Measurements from ENCODE around the gene CLDN6.

CLDN6 gene

GRCh38 chr16:2996298-2996697 is 21.7 kb downstream of the CLDN6 start:
- intact Hi-C loops (cut with DNase I): no loop called here
- no peak for DNase-seq

DNA sequence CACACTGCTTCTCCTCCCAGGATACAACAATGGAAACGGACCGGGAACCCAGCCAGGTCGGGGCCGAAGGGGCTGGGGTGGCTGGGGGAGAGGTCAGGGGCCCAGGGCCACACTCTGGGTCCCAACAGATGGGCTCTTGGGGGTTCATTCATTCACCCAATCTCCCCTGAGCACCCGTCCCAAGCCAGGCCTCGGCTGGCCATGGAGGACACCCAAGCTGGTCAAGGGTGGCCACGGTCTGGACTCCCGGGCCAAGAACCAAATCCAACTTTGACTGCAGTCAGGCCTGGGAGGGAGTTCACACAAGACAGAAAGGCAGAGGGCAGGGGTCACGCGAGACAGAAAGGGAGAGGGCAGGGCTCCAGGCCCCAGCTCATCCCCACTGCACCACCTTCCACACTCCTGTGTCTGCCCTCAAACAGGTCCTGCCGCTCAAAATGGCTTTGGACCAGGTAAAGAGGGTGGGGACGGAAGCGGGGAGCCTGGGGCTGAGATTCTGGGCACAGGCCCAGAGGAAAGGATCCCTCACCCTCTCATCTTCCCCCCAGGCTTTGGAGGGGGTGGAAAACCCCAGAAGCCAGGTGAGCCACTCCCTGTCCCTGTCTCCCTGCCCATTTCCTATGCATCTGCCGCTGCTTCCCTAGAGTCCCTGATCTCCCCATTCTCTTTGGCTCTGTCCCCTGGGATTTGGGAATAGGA is 25.5 kb downstream of the CLDN6 start:
- no peak for DNase-seq
- intact Hi-C loops (cut with DNase I): no loop called here

DNA sequence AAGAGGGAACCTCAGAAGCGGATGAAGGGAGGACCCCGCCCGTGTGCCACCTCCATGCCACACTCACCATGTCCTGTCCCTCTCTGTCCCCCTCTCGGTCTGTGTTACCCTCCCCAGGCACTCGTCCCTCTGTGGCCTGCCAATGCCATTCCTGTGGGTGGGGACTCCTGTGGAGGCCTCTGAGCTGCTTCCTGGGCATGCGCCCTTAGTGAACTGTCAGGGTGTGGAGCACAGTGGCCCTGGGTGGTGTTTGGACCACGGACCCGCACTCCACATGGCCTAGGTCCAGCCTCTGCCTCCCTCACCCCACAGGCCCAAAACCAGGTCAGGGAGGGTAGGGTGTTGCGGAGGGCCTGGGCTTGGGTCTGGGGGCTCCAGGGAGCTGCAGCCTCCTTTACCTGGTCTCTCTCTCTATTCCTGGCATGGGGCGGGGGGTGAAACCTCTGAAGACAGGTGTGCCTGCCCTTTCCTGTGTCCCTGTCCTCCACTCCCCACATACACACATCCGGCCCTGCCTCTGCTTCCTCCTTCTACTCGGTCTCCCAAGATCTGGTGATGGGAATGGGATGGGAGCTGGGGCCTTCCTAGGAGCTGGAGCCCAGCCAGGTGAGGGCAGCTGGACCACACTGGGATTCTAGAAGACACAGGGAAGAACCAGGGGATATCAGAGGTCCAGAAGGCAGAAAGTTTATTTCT is 26.3 kb downstream of the CLDN6 start:
- DNase-seq: no peak
- intact Hi-C loops (cut with DNase I): no loop called here

GRCh38 chr16:2990891-2991290 is 27.1 kb downstream of the CLDN6 start:
- no peak for DNase-seq
- intact Hi-C loops (cut with DNase I): no loop called here

- intact Hi-C loops (cut with DNase I): no loop called here
- DNase-seq: no peak
Observed at GRCh38 chr16:2988590-2989099, 29.3 kb downstream of the CLDN6 start.

DNA sequence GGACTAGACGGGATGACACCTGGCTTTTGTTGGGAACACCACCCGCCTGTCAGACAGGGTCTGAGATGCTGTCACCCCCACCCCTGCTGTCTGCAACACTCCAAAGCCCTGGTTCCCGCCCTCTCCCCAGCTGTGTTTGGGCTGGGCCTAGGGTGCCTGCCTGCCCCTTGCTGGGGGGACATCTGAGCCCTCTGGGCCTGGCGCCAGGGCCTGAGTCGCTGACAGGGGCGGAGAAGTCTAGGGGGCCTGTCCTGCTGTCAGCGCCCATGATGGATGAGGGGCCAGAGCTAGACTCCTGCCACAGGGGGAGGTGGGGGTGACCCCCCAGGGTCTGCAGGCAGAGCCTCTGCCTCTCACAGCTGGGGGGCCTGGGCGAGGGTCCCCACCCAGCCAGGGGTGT is 30.1 kb downstream of the CLDN6 start:
- DNase-seq: no peak
- intact Hi-C loops (cut with DNase I): no loop called here

DNA sequence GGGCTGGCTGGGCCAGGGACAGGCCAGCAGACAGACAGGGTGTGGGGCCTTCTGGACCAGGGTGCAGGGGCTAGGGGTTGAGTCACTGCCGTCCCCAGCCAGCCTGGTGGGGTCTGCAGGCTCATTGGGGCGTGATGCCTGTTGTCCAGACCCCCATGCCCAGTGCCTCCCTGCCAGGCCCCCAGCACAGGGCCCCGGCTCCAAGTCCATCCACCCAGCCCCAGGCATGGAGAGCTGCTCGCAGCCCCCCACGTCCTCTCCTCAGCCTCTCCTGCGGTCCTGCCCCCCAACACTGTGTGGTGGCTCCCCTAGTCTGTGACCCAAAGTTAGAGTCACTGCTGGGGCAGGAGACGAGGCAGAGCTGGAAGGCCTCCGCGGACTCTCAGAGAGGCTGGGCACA is 30.7 kb downstream of the CLDN6 start:
- peak in 1 of 10 donors; percentile 84 for DNase-seq
- intact Hi-C loops (cut with DNase I): no loop called here

DNA sequence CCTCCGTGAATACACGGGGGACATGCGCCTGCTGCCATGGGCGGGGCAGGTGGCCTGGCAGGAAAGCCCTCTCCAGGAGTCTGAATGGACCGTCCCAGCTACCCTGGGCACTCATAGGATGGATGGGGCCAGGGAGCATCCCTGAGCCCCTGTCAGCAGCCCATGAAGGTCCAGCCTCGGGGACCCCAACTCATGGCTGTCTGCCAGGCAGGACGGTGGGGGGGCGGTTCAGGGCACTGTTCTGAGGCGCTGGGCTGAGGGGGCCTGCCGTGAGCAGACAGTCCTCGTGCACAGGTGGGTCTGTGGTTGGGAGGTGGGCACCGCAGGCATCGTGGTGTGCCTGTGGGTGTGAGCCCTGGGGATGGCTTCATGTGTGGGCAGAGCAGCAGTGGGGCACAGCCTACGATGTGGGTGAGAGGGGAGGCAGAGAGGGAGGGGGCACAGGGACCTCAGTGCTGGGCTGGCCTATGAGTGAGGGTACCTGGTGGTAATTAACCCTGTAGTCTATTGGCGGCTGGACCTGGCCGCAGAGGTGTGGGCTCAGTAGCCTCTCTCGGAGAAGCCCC is 31.3 kb downstream of the CLDN6 start:
- intact Hi-C loops (cut with DNase I): no loop called here
- DNase-seq: no peak

DNA sequence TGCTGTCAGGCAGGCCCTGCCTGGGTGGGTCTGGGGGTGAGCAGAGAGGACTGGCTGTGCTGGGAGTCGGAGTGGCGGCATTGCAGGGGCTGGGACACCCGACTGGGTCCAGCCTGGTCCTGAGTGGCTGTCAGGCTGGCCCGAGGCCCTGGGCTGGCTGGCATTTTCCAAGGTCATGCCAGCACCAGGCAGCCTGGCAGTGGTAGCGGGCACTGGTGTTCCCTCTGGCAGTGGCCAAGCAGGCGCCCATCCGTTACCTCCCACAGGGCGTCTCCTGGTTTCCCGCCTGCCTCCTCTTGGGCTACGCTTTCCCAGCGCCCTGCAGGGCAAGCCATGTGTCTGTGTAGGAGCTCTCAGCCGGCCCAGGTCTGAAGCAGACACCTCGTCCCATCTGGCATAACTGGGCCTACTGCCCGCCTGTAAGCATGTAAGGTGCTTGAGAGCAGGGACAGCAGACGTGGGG is 32.1 kb downstream of the CLDN6 start:
- DNase-seq: no peak
- intact Hi-C loops (cut with DNase I): no loop called here

GRCh38 chr16:2985462-2985861 is 32.5 kb downstream of the CLDN6 start:
- intact Hi-C loops (cut with DNase I): no loop called here
- DNase-seq: no peak

DNA sequence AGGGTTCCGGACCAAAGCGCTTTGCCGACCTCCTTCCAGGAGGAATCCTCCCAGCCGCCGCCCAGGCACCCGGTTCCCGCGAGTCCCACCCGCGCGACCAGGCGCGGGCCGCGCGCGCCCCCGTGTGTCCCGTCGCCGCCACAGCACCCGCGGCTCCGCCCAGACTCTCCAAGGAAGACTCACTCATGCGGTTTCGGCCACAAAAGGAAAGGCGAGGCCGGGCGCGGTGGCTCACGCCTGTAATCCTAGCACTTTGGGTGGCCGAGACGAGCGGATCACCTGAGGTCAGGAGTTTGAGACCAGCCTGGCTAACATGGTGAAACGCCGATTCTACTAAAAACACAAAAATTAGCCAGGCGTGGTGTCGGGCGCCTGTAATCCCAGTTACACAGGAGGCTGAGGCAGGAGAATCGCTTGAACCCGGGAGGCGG is 34.3 kb downstream of the CLDN6 start:
- peak; percentile 72 to 96 (median 82) for DNase-seq
- intact Hi-C loops (cut with DNase I): loop anchor here (5.0 kb wide), 1 partner anchor 71 kb away; the partner anchor contains the start of gene FLYWCH1

DNA sequence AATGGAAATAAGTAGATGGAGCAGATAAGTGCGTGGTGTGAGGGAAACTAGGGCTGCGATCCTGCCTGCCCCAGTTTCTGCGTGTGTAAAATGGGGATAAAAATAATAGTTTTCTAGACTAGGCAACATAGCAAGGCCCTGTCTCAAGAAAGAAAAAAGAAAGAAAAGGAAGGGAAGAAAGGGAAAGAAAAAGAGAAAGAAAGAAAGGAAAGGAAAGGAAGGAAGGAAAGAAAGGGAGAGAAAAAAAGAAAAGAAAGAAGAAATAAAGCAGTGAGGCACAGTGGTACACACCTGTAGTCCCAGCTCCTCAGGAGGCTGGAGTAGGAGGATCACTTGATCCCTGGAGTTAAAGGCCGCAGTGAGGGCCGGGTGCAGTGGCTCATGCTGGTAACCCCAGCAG is 35.6 kb downstream of the CLDN6 start:
- DNase-seq: no peak
- intact Hi-C loops (cut with DNase I): loop anchor here (5.0 kb wide), 1 partner anchor 70 kb away; the partner anchor contains the start of gene FLYWCH1

GRCh38 chr16:2981899-2982250 is 36.1 kb downstream of the CLDN6 start:
- intact Hi-C loops (cut with DNase I): loop anchor here (5.0 kb wide), 1 partner anchor 70 kb away; the partner anchor contains the start of gene FLYWCH1
- no peak for DNase-seq

DNA sequence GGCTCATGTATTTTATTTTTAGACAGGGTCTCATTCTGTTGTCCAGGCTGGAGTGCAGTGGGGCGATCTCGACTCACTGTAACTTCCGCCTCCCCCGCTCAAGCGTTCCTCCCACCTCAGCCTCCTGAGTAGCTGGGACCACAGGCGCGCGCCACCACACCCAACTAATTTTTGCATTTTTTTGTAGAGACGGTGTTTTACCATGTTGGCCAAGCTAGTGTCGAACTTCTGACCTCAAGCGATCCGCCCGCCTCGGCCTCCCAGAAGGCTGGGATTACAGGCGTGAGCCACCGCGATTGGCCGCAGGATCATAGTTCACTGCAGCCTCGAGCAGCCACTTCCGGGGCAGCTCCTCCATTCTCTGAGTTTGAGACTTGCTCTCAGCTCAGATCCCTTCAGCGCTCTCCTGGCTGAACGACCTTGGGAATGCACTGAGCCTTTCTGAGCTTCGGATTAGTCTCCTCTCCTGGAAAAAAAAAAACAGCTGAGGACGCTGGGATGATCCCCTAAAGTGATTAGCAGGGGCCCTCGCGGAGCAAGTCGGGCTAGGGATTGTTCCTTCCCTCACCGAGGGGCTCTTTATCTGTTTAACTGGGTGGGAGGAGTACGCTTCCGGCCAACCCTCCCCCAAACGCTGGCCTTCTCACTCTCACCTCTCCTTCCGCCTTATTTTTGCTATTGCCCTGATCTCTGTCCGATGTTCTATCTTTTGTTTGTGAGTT is 36.6 kb downstream of the CLDN6 start:
- intact Hi-C loops (cut with DNase I): loop anchor here (5.0 kb wide), 1 partner anchor 69 kb away; the partner anchor contains the start of gene FLYWCH1

DNA sequence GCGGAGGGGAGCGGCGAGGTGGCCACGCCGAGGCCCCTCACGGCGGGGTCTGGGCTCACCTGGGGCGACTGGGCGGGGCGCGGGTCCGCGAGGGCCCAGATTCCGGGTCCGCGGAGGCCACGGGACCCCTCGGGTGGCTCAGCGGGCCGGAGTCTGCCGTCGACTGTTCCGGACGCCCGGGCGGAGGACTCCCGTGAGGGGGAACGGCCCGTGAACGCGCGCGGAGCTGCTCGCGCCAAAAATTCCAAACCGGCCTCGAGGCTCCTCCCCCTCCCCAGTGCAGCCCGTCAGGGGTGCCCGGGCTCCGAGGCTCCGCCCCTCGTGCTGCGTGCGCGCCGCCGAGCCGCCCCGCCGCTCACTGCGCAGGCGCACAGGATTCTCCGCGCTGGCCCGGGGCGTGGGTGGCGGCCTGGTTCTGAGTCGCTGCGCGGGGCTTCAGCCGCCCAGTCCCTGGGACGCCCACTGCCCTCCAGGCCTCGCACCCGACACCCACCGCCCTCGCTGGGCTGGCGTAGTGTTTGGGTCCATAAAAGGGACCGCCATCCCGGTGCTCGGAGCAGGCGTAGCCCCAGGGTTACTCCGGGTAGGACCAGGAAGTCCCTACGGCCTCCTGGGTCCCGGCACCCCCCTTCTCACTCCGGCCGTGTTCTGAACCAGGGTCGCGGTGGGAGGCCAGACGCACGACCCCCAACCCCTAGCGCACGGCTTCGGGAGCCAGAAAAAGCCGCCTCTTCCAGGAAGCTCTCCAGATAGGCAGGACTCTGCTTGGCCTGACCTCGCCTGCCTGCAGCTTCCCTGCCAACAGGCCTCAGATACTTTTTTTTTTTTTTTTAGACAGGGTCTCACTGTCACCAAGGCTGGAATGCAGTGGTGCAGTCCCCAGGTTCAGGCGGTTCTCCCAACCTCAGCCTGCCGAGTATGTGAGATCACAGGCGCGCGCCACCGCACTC is 37.5 kb downstream of the CLDN6 start, which contains the start of gene PKMYT1:
Gene PKMYT1 (minus strand): TSS at position 220 of the 950 bp plus-strand sequence. CDS start 789 bp downstream, outside the sequence.
- intact Hi-C loops (cut with DNase I): loop anchor here (5.0 kb wide), 1 partner anchor 68 kb away; the partner anchor contains the start of gene FLYWCH1
- DNase-seq: peak; percentile 83 to 99 (median 90)

More for the DNA sequence above, 36.6 kb downstream of the CLDN6 start:
- no peak for DNase-seq

GRCh38 chr16:2979669-2980226 is 38.2 kb downstream of the CLDN6 start:
- intact Hi-C loops (cut with DNase I): loop anchor here (5.0 kb wide), 1 partner anchor 67 kb away; the partner anchor contains the start of gene FLYWCH1
- no peak for DNase-seq

GRCh38 chr16:2977440-2977839 is 40.5 kb downstream of the CLDN6 start:
- DNase-seq: no peak
- intact Hi-C loops (cut with DNase I): no loop called here

DNA sequence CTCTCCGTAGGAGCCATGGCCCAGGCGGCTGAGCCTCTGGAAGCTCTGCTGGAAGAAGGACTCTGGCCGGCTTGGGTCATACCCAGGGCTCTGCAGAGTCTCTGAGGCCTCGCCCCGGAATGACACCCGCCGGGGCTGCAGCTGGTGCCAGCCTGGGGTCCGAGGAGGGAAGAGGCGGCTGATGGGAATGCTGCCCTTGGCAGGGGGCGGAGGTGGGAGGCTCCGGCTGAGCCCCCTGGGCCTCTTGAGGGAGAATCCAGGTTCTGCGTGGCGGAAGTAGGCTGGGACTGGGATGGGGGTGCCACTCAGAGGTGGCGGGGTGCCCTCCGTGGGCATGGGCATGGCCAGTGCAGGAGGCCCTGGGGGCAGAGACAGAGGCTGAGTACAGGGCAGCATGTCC is 41.3 kb downstream of the CLDN6 start:
- no peak for DNase-seq

GRCh38 chr16:2976201-2976600 is 41.8 kb downstream of the CLDN6 start:
- intact Hi-C loops (cut with DNase I): no loop called here
- DNase-seq: peak in 1 of 10 donors; percentile 37

More for the DNA sequence above, 41.3 kb downstream of the CLDN6 start:
- intact Hi-C loops (cut with DNase I): no loop called here

Measured in posterior cingulate gyrus (tissue), 11 donors.